ENCODE data around the gene OR5AN1. TPM values are rescaled to one million over a fixed set of nuclear protein-coding genes. Genes with fewer than 3 reads are reported as not detected.
A peak's percentile ranks its signal among the peaks of the same experiment; 100 is the strongest.
"Not testable (repeated sequence)": the region's sequence is repeated elsewhere in the genome, so short reads cannot be mapped to it uniquely, and the experiment has no call there.

The OR5AN1 gene
- total RNA-seq, 2 experiments from 2014 or later: not detected

DNA sequence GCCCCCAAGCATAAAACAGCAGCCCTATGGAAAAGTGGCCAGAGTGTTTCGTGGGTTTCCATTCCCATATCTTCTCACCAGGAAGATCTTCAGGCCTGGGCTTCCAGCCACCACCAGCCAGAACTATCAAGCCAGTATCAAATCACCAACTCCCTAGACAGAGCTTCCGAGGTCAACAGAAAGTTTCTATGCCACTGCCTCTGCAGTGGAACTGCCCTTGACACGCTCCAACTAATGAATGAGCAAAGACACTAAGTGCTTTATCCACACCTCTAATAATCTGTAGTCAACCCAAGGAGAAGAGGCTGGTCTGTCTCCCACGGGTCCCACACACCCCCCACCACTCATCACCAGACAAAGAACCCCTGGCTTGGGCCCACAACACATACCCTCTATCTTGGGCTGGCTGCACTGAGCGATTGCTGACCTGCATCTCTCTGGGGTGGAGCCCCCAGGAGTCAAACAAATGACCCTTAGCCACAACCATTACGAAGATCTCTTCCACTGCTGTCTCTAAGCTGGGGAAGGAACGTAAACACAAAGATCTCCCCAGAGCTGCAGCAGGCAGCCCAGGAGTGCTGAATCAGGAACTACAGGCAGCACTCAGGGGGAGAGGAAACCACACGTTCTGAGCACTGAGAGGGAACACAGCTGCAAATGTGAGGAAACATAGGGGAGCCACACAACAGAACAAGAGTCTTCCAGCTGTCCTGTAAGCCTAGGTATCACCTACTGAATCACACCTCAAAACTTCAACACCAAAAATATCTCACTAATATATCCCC is 9.7 kb downstream of the OR5AN1 start:
- intact Hi-C loops (cut with micrococcal nuclease; ENCODE audit: unreplicated experiment): no loop called here
- Histone ChIP-seq H3K27ac (ENCODE audit: low read depth, low read length, poor library complexity, severe bottlenecking) (no peak overlapping the region), H3K9me2 (ENCODE audit: insufficient read depth, low read length) (no peaks in the 10 kb centered on the region), H3K4me2 (ENCODE audit: low read length) (no peak overlapping the region), H3K9me3 (ENCODE audit: low read length) (no peaks in the 10 kb centered on the region), H4K20me1 (ENCODE audit: insufficient read depth, low read length) (no peaks in the 10 kb centered on the region), H3K4me1 (ENCODE audit: insufficient read depth, low read length, poor library complexity, severe bottlenecking) (no peaks in the 10 kb centered on the region), H3K4me3 (ENCODE audit: low read depth, low read length, poor library complexity, severe bottlenecking) (no peak overlapping the region), H3K79me2 (ENCODE audit: insufficient read depth, low read depth, low read length) (no peaks in the 10 kb centered on the region), H3K36me3 (ENCODE audit: insufficient read depth, low read length) (no peaks in the 10 kb centered on the region), H2AFZ (ENCODE audit: low read length) (no peak overlapping the region)
- no peak for TF ChIP-seq EZH2phosphoT487 (IDR thresholded peaks at IDR 0.05; ENCODE audit: borderline replicate concordance, low read depth, low read length)
- TF ChIP-seq, protein P1, sequence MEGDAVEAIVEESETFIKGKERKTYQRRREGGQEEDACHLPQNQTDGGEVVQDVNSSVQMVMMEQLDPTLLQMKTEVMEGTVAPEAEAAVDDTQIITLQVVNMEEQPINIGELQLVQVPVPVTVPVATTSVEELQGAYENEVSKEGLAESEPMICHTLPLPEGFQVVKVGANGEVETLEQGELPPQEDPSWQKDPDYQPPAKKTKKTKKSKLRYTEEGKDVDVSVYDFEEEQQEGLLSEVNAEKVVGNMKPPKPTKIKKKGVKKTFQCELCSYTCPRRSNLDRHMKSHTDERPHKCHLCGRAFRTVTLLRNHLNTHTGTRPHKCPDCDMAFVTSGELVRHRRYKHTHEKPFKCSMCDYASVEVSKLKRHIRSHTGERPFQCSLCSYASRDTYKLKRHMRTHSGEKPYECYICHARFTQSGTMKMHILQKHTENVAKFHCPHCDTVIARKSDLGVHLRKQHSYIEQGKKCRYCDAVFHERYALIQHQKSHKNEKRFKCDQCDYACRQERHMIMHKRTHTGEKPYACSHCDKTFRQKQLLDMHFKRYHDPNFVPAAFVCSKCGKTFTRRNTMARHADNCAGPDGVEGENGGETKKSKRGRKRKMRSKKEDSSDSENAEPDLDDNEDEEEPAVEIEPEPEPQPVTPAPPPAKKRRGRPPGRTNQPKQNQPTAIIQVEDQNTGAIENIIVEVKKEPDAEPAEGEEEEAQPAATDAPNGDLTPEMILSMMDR (conservative IDR thresholded peaks at IDR 0.05; ENCODE audit: low read length): no peak
- DNase-seq (ENCODE audit: low spot score): no peak
- ChIA-PET POLR2A (no interaction called here), CTCF (ENCODE audit: unreplicated experiment) (no interaction called here)
- BruUV-seq (replicated peaks): no TSS peak

- H3K79me2 ChIP-seq (ENCODE audit: insufficient read depth, low read depth, low read length); H3K4me2 ChIP-seq (ENCODE audit: low read length); H3K4me3 ChIP-seq (ENCODE audit: low read depth, low read length, poor library complexity, severe bottlenecking); H3K36me3 ChIP-seq (ENCODE audit: insufficient read depth, low read length); DNase-seq (ENCODE audit: low spot score); intact Hi-C loops (cut with micrococcal nuclease; ENCODE audit: unreplicated experiment); BruUV-seq (replicated peaks); H3K9me3 ChIP-seq (ENCODE audit: low read length); H3K27ac ChIP-seq (ENCODE audit: low read depth, low read length, poor library complexity, severe bottlenecking); CTCF ChIA-PET (ENCODE audit: unreplicated experiment); H3K9me2 ChIP-seq (ENCODE audit: insufficient read depth, low read length); H2AFZ ChIP-seq (ENCODE audit: low read length); H3K4me1 ChIP-seq (ENCODE audit: insufficient read depth, low read length, poor library complexity, severe bottlenecking); H4K20me1 ChIP-seq (ENCODE audit: insufficient read depth, low read length): not testable (repeated sequence)
- POLR2A ChIA-PET: interaction anchor here (1.1 kb wide), 1 partner anchor 31 kb away, joined by 4 read pairs; no protein-coding TSS in a partner anchor
Observed at GRCh38 chr11:59372324-59372723, 13.6 kb downstream of the OR5AN1 start.

DNA sequence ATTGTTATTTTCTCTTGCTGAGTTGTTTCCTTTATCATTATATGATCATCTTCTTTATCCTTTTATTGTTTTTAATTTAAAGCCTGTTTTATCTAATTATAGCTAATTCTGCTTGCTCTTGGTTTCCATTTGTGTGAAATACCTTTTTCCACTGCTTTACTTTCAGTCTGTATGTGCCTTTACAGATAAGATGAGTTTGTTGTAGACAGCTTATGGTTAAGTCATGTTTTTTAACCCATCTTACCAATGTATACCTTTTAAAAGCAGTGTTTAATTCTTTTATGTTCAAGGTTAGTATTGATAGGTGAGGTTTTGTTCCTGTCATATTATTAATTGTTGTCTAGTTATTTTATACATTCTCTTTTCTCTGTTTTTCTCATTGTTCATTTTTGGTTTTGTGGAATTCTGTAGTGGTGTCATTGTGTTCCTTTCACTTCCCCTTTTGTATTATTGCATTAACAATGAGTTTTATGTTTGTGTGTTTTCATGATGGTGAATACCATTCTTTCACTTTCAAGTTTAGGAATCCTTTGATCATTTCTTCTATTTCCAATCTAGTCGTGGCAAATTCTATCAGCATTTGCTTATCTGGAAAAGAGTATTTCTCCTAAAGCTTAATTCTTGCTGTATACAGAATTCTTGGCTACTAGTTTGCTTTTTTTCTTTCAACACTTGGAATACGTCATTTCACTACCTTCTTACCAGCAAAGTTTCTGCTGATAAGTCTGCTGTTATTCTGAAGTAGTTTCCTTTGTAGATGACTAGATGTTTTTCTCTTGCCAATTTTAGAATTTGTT is 21.8 kb downstream of the OR5AN1 start:
- H3K4me2 ChIP-seq (ENCODE audit: low read length): peak overlapping the region; percentile 28; the same call in 1 of the 2 replicates
- H2AFZ ChIP-seq (ENCODE audit: low read length): no peak overlapping the region
- H3K27ac ChIP-seq (ENCODE audit: low read depth, low read length, poor library complexity, severe bottlenecking): no peak overlapping the region
- no peak overlapping the region for H3K4me3 ChIP-seq (ENCODE audit: low read depth, low read length, poor library complexity, severe bottlenecking)
- no TSS peak for BruUV-seq (replicated peaks)
- no peaks in the 10 kb centered on the region for H4K20me1 ChIP-seq (ENCODE audit: insufficient read depth, low read length)
- DNase-seq (ENCODE audit: low spot score): no peak
- no peaks in the 10 kb centered on the region for H3K36me3 ChIP-seq (ENCODE audit: insufficient read depth, low read length)
- H3K4me1 ChIP-seq (ENCODE audit: insufficient read depth, low read length, poor library complexity, severe bottlenecking): no peaks in the 10 kb centered on the region
- no peaks in the 10 kb centered on the region for H3K79me2 ChIP-seq (ENCODE audit: insufficient read depth, low read depth, low read length)
- H3K9me2 ChIP-seq (ENCODE audit: insufficient read depth, low read length): no peaks in the 10 kb centered on the region; the same call in 1 of the 2 replicates
- CTCF ChIA-PET (ENCODE audit: unreplicated experiment): no interaction called here
- TF ChIP-seq, protein P1 (conservative IDR thresholded peaks at IDR 0.05; ENCODE audit: low read length): no peak
- TF ChIP-seq EZH2phosphoT487 (IDR thresholded peaks at IDR 0.05; ENCODE audit: borderline replicate concordance, low read depth, low read length): no peak
- POLR2A ChIA-PET: interaction anchor here (3.3 kb wide), 1 partner anchor 10 kb away, joined by 7 read pairs; no protein-coding TSS in a partner anchor
- no peaks in the 10 kb centered on the region for H3K9me3 ChIP-seq (ENCODE audit: low read length)
- intact Hi-C loops (cut with micrococcal nuclease; ENCODE audit: unreplicated experiment): no loop called here
